Stomach (tissue), 4 donors: ENCODE results near the gene SLC4A11.

ENCODE experiments used
- CTCF ChIP-seq, 7 experiments: fragments of 450-650 bp in 4 of 7; fragments of 200-600 bp in 3 of 7; sonication (generic) in 3 of 7; IDR thresholded peaks; one replicate each; pipeline ENCODE4 v1.5.1; 2016 to 2019; ENCODE audit warnings: antibody characterized with exemption in 7 of 7, control low read depth in 2 of 7, mild to moderate bottlenecking in 1 of 7
- EP300 ChIP-seq: sonication (generic); formaldehyde crosslinking; IDR thresholded peaks from one replicate; pipeline ENCODE4 v1.6.1; 2017; ENCODE audit warnings: antibody characterized with exemption
- POLR2A ChIP-seq, 4 donors: fragments of 450-650 bp; IDR thresholded peaks; one replicate each; pipeline ENCODE4 v1.6.1; 2016; ENCODE audit warnings: antibody characterized with exemption in 4 of 4, control low read depth in 2 of 4, mild to moderate bottlenecking in 1 of 4, moderate library complexity in 1 of 4
- POLR2AphosphoS5 ChIP-seq, 3 donors: sonication (generic); formaldehyde crosslinking; IDR thresholded peaks; one replicate each; pipeline ENCODE4 v1.6.1; 2016; ENCODE audit warnings: antibody characterized with exemption in 3 of 3

- TF ChIP-seq CTCF (IDR thresholded peaks at IDR 0.05): no peak
- no peak for TF ChIP-seq POLR2AphosphoS5 (IDR thresholded peaks at IDR 0.05)
- no peak for TF ChIP-seq POLR2A (IDR thresholded peaks at IDR 0.05)
- no peak for TF ChIP-seq EP300
These were observed 40.8 kb upstream of the SLC4A11 start for GRCh38 chr20:3279761-3280160.
